Calu3 (cell line): Measurements from ENCODE around the gene NCKAP5. TPM values are rescaled to one million over a fixed set of nuclear protein-coding genes. Genes with fewer than 3 reads are reported as not detected.

ENCODE experiments used
- BruUV-seq: library from RNA; stranded (reverse); fragments of 400-500 nt; replicated peaks from 2 replicates; lab custom pipeline; 2021; lab: Mats Ljungman, UMichigan
- CTCF ChIA-PET: fragments of 300-600 bp; sonication (Branson Sonifier 250); formaldehyde crosslinking; loops from one replicate; lab custom pipeline; 2022; ENCODE audit warnings: antibody characterized with exemption; lab: Charles Lee
- DNase-seq: peaks from one replicate; pipeline ENCODE4 v3.0.0; 2022
- H3K27ac Mint-ChIP-seq: one replicate; pipeline ENCODE4 v1.8.0; 2022; ENCODE audit warnings: mixed read lengths; ENCODE audit not compliant: unreplicated experiment
- H3K27me3 Mint-ChIP-seq: one replicate; pipeline ENCODE4 v1.8.0; 2022; ENCODE audit warnings: mixed read lengths; ENCODE audit not compliant: unreplicated experiment
- H3K36me3 Mint-ChIP-seq: one replicate; pipeline ENCODE4 v1.8.0; 2022; ENCODE audit warnings: mild to moderate bottlenecking, moderate library complexity, mixed read lengths; ENCODE audit not compliant: insufficient read depth, unreplicated experiment
- H3K4me1 Mint-ChIP-seq: one replicate; pipeline ENCODE4 v1.8.0; 2022; ENCODE audit warnings: mild to moderate bottlenecking, low read depth, mixed read lengths; ENCODE audit not compliant: unreplicated experiment
- H3K4me3 Mint-ChIP-seq: one replicate; pipeline ENCODE4 v1.8.0; 2022; ENCODE audit warnings: mild to moderate bottlenecking, low read depth, moderate library complexity, mixed read lengths; ENCODE audit not compliant: unreplicated experiment
- H3K9me3 Mint-ChIP-seq: one replicate; pipeline ENCODE4 v1.8.0; 2022; ENCODE audit warnings: low read depth, mixed read lengths; ENCODE audit not compliant: unreplicated experiment
- CTCF ChIP-seq: fragments of 200-600 bp; IDR thresholded peaks from one replicate; pipeline ENCODE4 v1.8.0; 2022; ENCODE audit warnings: antibody characterized with exemption; ENCODE audit not compliant: unreplicated experiment
- intact Hi-C: fragments of 100-400 bp; cut with micrococcal nuclease; formaldehyde crosslinking; loops from one replicate; pipeline ENCODE4 v1.10.0; 2022; ENCODE audit not compliant: unreplicated experiment
- total RNA-seq: library from RNA; stranded (reverse); gene quantifications from 2 replicates; pipeline ENCODE4 v1.2.3, GENCODE V29; 2022

NCKAP5 gene
- total RNA-seq, 1 experiment from 2014 or later: 2.2 TPM

- Mint-ChIP-seq H3K4me3 (no peak overlapping the region), H3K27ac (no peak overlapping the region), H3K27me3 (no peaks in the 10 kb centered on the region), H3K9me3 (no peaks in the 10 kb centered on the region), H3K36me3 (no peaks in the 10 kb centered on the region), H3K4me1 (no peaks in the 10 kb centered on the region)
- CTCF ChIA-PET: no interaction called here
- no peak for DNase-seq
- intact Hi-C loops: no loop called here
- no peak for TF ChIP-seq CTCF
- BruUV-seq: no TSS peak
Observed at GRCh38 chr2:133461484-133461883, 106.8 kb downstream of the NCKAP5 start.

GRCh38 chr2:133459590-133459989 lies 108.7 kb downstream of the NCKAP5 start:
- no peak overlapping the region for H3K4me3 Mint-ChIP-seq
- CTCF ChIA-PET: no interaction called here
- no peaks in the 10 kb centered on the region for H3K36me3 Mint-ChIP-seq
- H3K27ac Mint-ChIP-seq: no peak overlapping the region
- intact Hi-C loops: no loop called here
- no peak for DNase-seq
- no TSS peak for BruUV-seq
- H3K9me3 Mint-ChIP-seq: no peaks in the 10 kb centered on the region
- no peaks in the 10 kb centered on the region for H3K27me3 Mint-ChIP-seq
- H3K4me1 Mint-ChIP-seq: no peaks in the 10 kb centered on the region
- no peak for TF ChIP-seq CTCF

DNA sequence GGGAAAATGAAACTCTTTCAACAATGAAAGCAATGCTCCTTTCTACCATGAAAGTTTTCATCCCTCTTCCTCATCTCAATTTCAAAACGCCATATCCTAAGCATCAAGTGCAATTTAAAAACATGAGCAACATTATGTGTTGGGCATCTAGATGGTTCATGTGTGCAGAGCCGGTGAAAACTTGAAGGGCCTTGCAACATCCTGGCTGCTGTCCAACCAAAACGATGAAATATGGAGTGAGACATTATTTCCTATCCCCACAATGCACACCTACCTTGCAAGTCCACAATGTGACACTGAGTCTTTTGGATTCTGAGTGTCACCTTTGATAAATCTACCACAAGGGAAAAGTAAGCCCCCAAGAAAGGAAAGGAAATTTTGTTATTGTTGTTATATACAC lies 110.0 kb downstream of the NCKAP5 start:
- Mint-ChIP-seq H3K27me3 (no peaks in the 10 kb centered on the region), H3K4me1 (no peaks in the 10 kb centered on the region), H3K9me3 (no peaks in the 10 kb centered on the region), H3K27ac (no peak overlapping the region), H3K36me3 (no peaks in the 10 kb centered on the region), H3K4me3 (no peak overlapping the region)
- CTCF ChIA-PET: no interaction called here
- TF ChIP-seq CTCF: no peak
- BruUV-seq: no TSS peak
- intact Hi-C loops: no loop called here
- DNase-seq: no peak

DNA sequence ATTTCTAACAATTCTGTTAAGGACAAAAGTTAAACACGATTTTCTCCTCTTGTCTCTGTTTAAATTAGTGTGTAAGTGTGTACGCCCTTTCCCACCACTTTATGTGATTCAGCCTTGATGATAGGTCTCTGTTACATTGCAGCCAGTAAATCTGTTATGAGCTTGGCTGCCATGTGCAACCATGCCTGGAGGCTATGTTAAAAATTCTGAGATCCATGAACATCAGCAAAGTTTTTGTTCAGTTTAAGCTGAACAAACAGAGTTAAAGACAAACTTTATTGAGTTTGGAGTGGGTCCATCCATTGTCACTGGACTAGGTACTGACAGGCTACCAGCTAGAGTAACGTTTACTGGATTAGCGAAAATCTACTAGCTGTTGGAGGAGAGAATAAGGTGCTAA lies 110.4 kb downstream of the NCKAP5 start:
- Mint-ChIP-seq H3K27me3 (no peaks in the 10 kb centered on the region), H3K4me1 (no peaks in the 10 kb centered on the region), H3K36me3 (no peaks in the 10 kb centered on the region), H3K9me3 (no peaks in the 10 kb centered on the region), H3K4me3 (no peak overlapping the region), H3K27ac (no peak overlapping the region)
- TF ChIP-seq CTCF: no peak
- CTCF ChIA-PET: no interaction called here
- intact Hi-C loops: no loop called here
- BruUV-seq: no TSS peak
- DNase-seq: no peak

DNA sequence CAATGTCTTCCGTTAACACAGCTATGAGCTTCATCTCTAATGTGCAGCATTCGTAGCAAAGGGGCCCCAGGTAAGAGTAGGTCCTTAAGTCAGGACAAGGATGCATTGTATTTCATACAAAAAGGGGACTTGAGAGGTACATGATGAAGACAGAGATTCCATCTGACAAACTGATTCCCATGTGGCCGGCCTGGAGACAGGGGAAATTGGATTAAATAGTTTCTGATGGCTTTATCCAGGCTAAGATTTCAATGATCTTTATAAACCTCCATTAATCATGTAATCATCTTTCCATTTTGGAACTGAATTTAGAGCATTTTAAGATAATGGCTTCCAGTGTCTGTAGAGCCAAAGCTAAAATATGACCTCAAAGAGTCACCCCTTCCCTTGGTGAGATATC lies 111.3 kb downstream of the NCKAP5 start:
- BruUV-seq: no TSS peak
- no peak overlapping the region for H3K27ac Mint-ChIP-seq
- intact Hi-C loops: no loop called here
- no peaks in the 10 kb centered on the region for H3K4me1 Mint-ChIP-seq
- no peak overlapping the region for H3K4me3 Mint-ChIP-seq
- no peak for DNase-seq
- no peaks in the 10 kb centered on the region for H3K9me3 Mint-ChIP-seq
- CTCF ChIA-PET: no interaction called here
- no peak for TF ChIP-seq CTCF
- no peaks in the 10 kb centered on the region for H3K36me3 Mint-ChIP-seq
- no peaks in the 10 kb centered on the region for H3K27me3 Mint-ChIP-seq
